SK-N-SH treated with all-trans-retinoic acid at 6 μM for 48 hours (cell line): ENCODE measurements around the gene C17orf100.

Source experiments
- ARNTL ChIP-seq: fragments of 450-650 bp; formaldehyde crosslinking; IDR thresholded peaks from 2 replicates; pipeline ENCODE4 v1.5.0; 2020; ENCODE audit warnings: low read depth, mild to moderate bottlenecking, moderate library complexity, borderline replicate concordance
- BACH2 ChIP-seq: fragments of 250-450 bp; sonication (Bioruptor Pico); IDR thresholded peaks from 2 replicates; pipeline ENCODE4 v1.9.0; 2021; ENCODE audit warnings: mild to moderate bottlenecking, borderline replicate concordance
- CREB5 ChIP-seq: fragments of 250-450 bp; sonication (Bioruptor Pico); IDR thresholded peaks from 2 replicates; pipeline ENCODE4 v1.5.1; 2020; ENCODE audit warnings: low read depth, mild to moderate bottlenecking, moderate library complexity
- ESRRG ChIP-seq: fragments of 250-450 bp; sonication (Bioruptor Pico); IDR thresholded peaks from 2 replicates; pipeline ENCODE4 v1.6.1; 2021; ENCODE audit warnings: mild to moderate bottlenecking
- GLIS3 ChIP-seq: fragments of 250-450 bp; sonication (Bioruptor Pico); IDR thresholded peaks from 2 replicates; pipeline ENCODE4 v1.5.0; 2020; ENCODE audit warnings: mild to moderate bottlenecking, moderate library complexity
- OSR1 ChIP-seq: fragments of 250-450 bp; sonication (Bioruptor Pico); IDR thresholded peaks from 2 replicates; pipeline ENCODE4 v1.8.0; 2022; ENCODE audit warnings: moderate library complexity, mild to moderate bottlenecking, inconsistent platforms
- PPARA ChIP-seq: fragments of 250-450 bp; sonication (Bioruptor Pico); IDR thresholded peaks from 2 replicates; pipeline ENCODE4 v1.5.0; 2020; ENCODE audit warnings: mild to moderate bottlenecking, borderline replicate concordance
- TCF4 ChIP-seq: fragments of 250-450 bp; sonication (Bioruptor Pico); IDR thresholded peaks from 2 replicates; pipeline ENCODE4 v1.8.0; 2021; ENCODE audit warnings: mild to moderate bottlenecking, moderate library complexity, borderline replicate concordance
- TOX ChIP-seq: fragments of 250-450 bp; sonication (Bioruptor Pico); IDR thresholded peaks from 2 replicates; pipeline ENCODE4 v1.8.0; 2021; ENCODE audit warnings: mild to moderate bottlenecking, moderate library complexity, borderline replicate concordance
- ZNF565 ChIP-seq: fragments of 450-650 bp; formaldehyde crosslinking; conservative IDR thresholded peaks from 2 replicates; pipeline ENCODE4 v1.5.0; 2020; ENCODE audit warnings: low read depth, mild to moderate bottlenecking, moderate library complexity
- TF ChIP-seq, protein P1 (sequence below): fragments of 250-450 bp; sonication (Bioruptor Pico); IDR thresholded peaks from 2 replicates; pipeline ENCODE4 v1.8.0; 2021; ENCODE audit warnings: low read depth, mild to moderate bottlenecking, moderate library complexity, borderline replicate concordance
- TF ChIP-seq, protein P2 (sequence below): fragments of 250-450 bp; sonication (Bioruptor Pico); IDR thresholded peaks from 2 replicates; pipeline ENCODE4 v1.8.0; 2020; ENCODE audit warnings: mild to moderate bottlenecking, moderate library complexity, borderline replicate concordance
- TF ChIP-seq, protein P3 (sequence below): fragments of 250-450 bp; sonication (Bioruptor Pico); IDR thresholded peaks from 2 replicates; pipeline ENCODE4 v1.5.0; 2020; ENCODE audit warnings: mild to moderate bottlenecking, moderate library complexity

- no peak for TF ChIP-seq OSR1
- TF ChIP-seq GLIS3 (CRISPR knock-in tag), result no peak
- TF ChIP-seq, protein P1, sequence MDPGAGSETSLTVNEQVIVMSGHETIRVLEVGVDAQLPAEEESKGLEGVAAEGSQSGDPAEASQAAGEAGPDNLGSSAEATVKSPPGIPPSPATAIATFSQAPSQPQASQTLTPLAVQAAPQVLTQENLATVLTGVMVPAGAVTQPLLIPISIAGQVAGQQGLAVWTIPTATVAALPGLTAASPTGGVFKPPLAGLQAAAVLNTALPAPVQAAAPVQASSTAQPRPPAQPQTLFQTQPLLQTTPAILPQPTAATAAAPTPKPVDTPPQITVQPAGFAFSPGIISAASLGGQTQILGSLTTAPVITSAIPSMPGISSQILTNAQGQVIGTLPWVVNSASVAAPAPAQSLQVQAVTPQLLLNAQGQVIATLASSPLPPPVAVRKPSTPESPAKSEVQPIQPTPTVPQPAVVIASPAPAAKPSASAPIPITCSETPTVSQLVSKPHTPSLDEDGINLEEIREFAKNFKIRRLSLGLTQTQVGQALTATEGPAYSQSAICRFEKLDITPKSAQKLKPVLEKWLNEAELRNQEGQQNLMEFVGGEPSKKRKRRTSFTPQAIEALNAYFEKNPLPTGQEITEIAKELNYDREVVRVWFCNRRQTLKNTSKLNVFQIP (CRISPR knock-in tag), result no peak
- TF ChIP-seq ARNTL (CRISPR knock-in tag), result no peak
- TF ChIP-seq TOX (CRISPR knock-in tag), result no peak
- TF ChIP-seq CREB5 (CRISPR knock-in tag), result no peak
- TF ChIP-seq PPARA, result no peak
- no peak for TF ChIP-seq TCF4
- TF ChIP-seq, protein P2, sequence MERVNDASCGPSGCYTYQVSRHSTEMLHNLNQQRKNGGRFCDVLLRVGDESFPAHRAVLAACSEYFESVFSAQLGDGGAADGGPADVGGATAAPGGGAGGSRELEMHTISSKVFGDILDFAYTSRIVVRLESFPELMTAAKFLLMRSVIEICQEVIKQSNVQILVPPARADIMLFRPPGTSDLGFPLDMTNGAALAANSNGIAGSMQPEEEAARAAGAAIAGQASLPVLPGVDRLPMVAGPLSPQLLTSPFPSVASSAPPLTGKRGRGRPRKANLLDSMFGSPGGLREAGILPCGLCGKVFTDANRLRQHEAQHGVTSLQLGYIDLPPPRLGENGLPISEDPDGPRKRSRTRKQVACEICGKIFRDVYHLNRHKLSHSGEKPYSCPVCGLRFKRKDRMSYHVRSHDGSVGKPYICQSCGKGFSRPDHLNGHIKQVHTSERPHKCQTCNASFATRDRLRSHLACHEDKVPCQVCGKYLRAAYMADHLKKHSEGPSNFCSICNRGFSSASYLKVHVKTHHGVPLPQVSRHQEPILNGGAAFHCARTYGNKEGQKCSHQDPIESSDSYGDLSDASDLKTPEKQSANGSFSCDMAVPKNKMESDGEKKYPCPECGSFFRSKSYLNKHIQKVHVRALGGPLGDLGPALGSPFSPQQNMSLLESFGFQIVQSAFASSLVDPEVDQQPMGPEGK (CRISPR knock-in tag), result no peak
- TF ChIP-seq, protein P3, sequence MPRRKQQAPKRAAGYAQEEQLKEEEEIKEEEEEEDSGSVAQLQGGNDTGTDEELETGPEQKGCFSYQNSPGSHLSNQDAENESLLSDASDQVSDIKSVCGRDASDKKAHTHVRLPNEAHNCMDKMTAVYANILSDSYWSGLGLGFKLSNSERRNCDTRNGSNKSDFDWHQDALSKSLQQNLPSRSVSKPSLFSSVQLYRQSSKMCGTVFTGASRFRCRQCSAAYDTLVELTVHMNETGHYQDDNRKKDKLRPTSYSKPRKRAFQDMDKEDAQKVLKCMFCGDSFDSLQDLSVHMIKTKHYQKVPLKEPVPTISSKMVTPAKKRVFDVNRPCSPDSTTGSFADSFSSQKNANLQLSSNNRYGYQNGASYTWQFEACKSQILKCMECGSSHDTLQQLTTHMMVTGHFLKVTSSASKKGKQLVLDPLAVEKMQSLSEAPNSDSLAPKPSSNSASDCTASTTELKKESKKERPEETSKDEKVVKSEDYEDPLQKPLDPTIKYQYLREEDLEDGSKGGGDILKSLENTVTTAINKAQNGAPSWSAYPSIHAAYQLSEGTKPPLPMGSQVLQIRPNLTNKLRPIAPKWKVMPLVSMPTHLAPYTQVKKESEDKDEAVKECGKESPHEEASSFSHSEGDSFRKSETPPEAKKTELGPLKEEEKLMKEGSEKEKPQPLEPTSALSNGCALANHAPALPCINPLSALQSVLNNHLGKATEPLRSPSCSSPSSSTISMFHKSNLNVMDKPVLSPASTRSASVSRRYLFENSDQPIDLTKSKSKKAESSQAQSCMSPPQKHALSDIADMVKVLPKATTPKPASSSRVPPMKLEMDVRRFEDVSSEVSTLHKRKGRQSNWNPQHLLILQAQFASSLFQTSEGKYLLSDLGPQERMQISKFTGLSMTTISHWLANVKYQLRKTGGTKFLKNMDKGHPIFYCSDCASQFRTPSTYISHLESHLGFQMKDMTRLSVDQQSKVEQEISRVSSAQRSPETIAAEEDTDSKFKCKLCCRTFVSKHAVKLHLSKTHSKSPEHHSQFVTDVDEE (CRISPR knock-in tag), result no peak
- no peak for TF ChIP-seq ESRRG (CRISPR knock-in tag)
- TF ChIP-seq ZNF565, result no peak
- no peak for TF ChIP-seq BACH2
Observed at GRCh38 chr17:6667516-6667915, 16.0 kb downstream of the C17orf100 start.
